K562 (cell line): ENCODE measurements around the gene SLC35F2. TPM values are rescaled to one million over a fixed set of nuclear protein-coding genes. Genes with fewer than 3 reads are reported as not detected.
A peak's percentile ranks its signal among the peaks of the same experiment; 100 is the strongest.

Experiments
- ARID4B ChIP-seq: sonication (generic); formaldehyde crosslinking; IDR thresholded peaks from 2 replicates; pipeline ENCODE4 v1.8.0; 2022; ENCODE audit warnings: mild to moderate bottlenecking, missing genetic modification reagents
- BRD9 ChIP-seq: fragments of 450-650 bp; IDR thresholded peaks from 2 replicates; pipeline ENCODE4 v1.6.1; 2018; ENCODE audit warnings: low read depth; ENCODE audit not compliant: partially characterized antibody
- DNMT1 ChIP-seq: fragments of 450-650 bp; IDR thresholded peaks from 2 replicates; pipeline ENCODE4 v1.6.1; 2016; ENCODE audit warnings: antibody characterized with exemption, mild to moderate bottlenecking
- ETS1 ChIP-seq: conservative IDR thresholded peaks from 2 replicates; pipeline ENCODE4 v1.6.1; 2011; ENCODE audit warnings: low read depth, mild to moderate bottlenecking, low read length; ENCODE audit not compliant: control insufficient read depth
- FOS ChIP-seq: IDR thresholded peaks from 3 replicates; pipeline ENCODE4 v1.6.1; 2011; ENCODE audit not compliant: insufficient read length; ENCODE audit errors: extremely low read depth
- GABPA ChIP-seq: fragments of 200-800 bp; sonication (Bioruptor generic); conservative IDR thresholded peaks from 2 replicates; pipeline ENCODE4 v1.6.1; 2016; ENCODE audit warnings: low read depth, missing genetic modification characterization, missing compliant biosample characterization
- GTF2F1 ChIP-seq: IDR thresholded peaks from 2 replicates; pipeline ENCODE4 v1.6.1; 2011; ENCODE audit warnings: low read depth, low read length, improper control_type of control experiment
- IRF2 ChIP-seq: sonication (generic); formaldehyde crosslinking; IDR thresholded peaks from 2 replicates; pipeline ENCODE4 v1.8.1; 2022; ENCODE audit warnings: mild to moderate bottlenecking, missing genetic modification reagents
- NFYB ChIP-seq: IDR thresholded peaks from 2 replicates; pipeline ENCODE4 v1.6.1; 2011; ENCODE audit warnings: mild to moderate bottlenecking, moderate library complexity; ENCODE audit not compliant: insufficient read length; ENCODE audit errors: extremely low read depth
- RNF219 ChIP-seq: fragments of 250-450 bp; sonication (Bioruptor Pico); IDR thresholded peaks from 2 replicates; pipeline ENCODE4 v1.5.0; 2022; ENCODE audit warnings: mild to moderate bottlenecking
- SMAD1 ChIP-seq: fragments of 150-350 bp; IDR thresholded peaks from 2 replicates; pipeline ENCODE4 v1.6.1; 2014; ENCODE audit warnings: low read length, low read depth; ENCODE audit not compliant: partially characterized antibody
- ZBED1 ChIP-seq: IDR thresholded peaks from 2 replicates; pipeline ENCODE4 v1.6.1; 2014
- polyA plus RNA-seq, 8 experiments: library from polyadenylated mRNA; depleted of rRNA in 4 of 8; stranded (reverse) in 5 of 8; unstranded in 3 of 8; fragments of >200 nt; fragmentation: Nextera tagmentation in 2 of 8; fragmentation: Illumina TruSeq in 1 of 8; extraction: Ambion mirVana in 2 of 8; extraction: Trizol in 1 of 8; gene quantifications; 2 replicates each; pipeline versions ENCODE4 v1.2.1 to v1.2.3, GENCODE V29; 2011 to 2014; ENCODE audit warnings: inconsistent platforms in 1 of 8, missing spikeins in 1 of 8
- total RNA-seq, 7 experiments: library from RNA; depleted of rRNA in 6 of 7; stranded (reverse); fragments of >200 nt in 6 of 7; fragmentation: Illumina TruSeq in 2 of 7; extraction: Trizol in 2 of 7; gene quantifications; 2 replicates each; pipeline versions ENCODE4 v1.2.1 to v1.2.3, GENCODE V29; 2011 to 2021; ENCODE audit warnings: low replicate concordance in 1 of 7
- TF ChIP-seq, protein P1 (sequence below), 2 experiments: IDR thresholded peaks; 2 replicates each; pipeline ENCODE4 v1.6.1; 2011; ENCODE audit warnings: borderline replicate concordance in 1 of 2, control low read depth in 1 of 2, low read depth in 1 of 2, low read length in 1 of 2, mild to moderate bottlenecking in 1 of 2, mixed read lengths in 1 of 2, moderate library complexity in 1 of 2; ENCODE audit not compliant: insufficient read depth in 1 of 2, insufficient read length in 1 of 2, poor library complexity in 1 of 2, severe bottlenecking in 1 of 2; ENCODE audit errors: extremely low read depth in 1 of 2
- TF ChIP-seq, protein P2 (sequence below): fragments of 150-350 bp; conservative IDR thresholded peaks from 2 replicates; pipeline ENCODE4 v1.6.1; 2014; ENCODE audit warnings: low read length

SLC35F2 gene
- total and polyA plus RNA-seq, 9 of the 15 experiments (the other 6 are each of a cell fraction or from before 2014, with no cell fraction given) = 28.6 to 63.9 (median 53.4) TPM

DNA sequence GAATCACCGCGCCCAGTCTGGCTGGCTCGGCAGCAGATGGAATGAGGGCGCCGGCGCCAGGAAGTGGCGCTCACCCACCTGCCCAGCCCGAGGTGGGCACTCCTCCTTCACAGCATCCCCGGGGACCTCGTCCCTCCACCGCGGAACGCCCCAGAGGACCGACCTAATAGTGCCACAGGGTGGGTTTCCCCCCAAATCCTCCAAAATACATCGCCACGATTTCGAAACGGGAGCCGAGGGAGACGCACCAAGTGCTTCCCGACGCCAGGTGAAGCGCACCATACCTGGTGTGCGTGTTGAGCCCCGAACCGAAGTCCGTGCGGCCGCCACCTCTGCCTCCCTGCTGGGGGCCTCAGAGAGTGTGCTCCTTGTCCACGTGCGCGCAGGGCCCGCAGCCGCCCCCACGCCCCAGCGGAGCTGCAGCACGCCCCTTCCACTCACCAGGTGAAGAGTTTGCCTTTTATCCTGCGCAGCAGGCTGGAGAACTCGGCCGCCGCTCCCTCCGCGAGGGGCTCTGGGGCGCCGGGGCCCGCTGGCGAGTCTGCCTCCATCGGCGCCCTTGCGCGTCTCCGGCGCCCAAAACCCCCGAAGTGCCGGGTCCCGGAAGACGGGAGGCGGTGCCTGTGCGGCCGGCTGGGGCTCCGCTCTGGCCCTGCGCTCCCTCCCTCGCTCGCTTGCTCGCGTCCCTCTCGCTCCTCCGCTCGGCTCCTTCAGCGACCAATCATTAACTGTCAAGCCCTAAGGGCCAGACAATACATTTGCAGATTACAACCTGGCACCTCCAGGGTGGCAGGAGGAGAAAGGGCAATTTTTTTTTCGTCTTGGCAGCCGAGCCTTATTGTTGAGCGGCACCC lies at the start of gene SLC35F2 (continued):
- TF ChIP-seq FOS = no peak
- no peak for TF ChIP-seq RNF219 (CRISPR knock-in tag)
- peak; percentile 92 for TF ChIP-seq ARID4B (CRISPR knock-in tag)
- TF ChIP-seq NFYB = no peak
- TF ChIP-seq, protein P1, sequence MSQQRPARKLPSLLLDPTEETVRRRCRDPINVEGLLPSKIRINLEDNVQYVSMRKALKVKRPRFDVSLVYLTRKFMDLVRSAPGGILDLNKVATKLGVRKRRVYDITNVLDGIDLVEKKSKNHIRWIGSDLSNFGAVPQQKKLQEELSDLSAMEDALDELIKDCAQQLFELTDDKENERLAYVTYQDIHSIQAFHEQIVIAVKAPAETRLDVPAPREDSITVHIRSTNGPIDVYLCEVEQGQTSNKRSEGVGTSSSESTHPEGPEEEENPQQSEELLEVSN (IDR thresholded peaks at IDR 0.05; ENCODE audit: borderline replicate concordance in 1 of 2, extremely low read depth in 1 of 2, insufficient read depth in 1 of 2, insufficient read length in 1 of 2, low read depth in 1 of 2, low read length in 1 of 2, poor library complexity in 1 of 2, severe bottlenecking in 1 of 2) = peak; percentile 77 to 82
- no peak for TF ChIP-seq ZBED1
- TF ChIP-seq GTF2F1 = no peak
- no peak for TF ChIP-seq DNMT1
- TF ChIP-seq ETS1 = peak; percentile 62; the same call in 1 of the 2 replicates
- TF ChIP-seq SMAD1 = no peak
- no peak for TF ChIP-seq BRD9
- TF ChIP-seq GABPA (tag) = peak; percentile 65
- TF ChIP-seq, protein P2, sequence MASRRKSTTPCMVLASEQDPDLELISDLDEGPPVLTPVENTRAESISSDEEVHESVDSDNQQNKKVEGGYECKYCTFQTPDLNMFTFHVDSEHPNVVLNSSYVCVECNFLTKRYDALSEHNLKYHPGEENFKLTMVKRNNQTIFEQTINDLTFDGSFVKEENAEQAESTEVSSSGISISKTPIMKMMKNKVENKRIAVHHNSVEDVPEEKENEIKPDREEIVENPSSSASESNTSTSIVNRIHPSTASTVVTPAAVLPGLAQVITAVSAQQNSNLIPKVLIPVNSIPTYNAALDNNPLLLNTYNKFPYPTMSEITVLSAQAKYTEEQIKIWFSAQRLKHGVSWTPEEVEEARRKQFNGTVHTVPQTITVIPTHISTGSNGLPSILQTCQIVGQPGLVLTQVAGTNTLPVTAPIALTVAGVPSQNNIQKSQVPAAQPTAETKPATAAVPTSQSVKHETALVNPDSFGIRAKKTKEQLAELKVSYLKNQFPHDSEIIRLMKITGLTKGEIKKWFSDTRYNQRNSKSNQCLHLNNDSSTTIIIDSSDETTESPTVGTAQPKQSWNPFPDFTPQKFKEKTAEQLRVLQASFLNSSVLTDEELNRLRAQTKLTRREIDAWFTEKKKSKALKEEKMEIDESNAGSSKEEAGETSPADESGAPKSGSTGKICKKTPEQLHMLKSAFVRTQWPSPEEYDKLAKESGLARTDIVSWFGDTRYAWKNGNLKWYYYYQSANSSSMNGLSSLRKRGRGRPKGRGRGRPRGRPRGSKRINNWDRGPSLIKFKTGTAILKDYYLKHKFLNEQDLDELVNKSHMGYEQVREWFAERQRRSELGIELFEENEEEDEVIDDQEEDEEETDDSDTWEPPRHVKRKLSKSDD = no peak
- no peak for TF ChIP-seq IRF2 (CRISPR knock-in tag)
